ENCODE results near the gene WFS1.

WFS1 gene

DNA sequence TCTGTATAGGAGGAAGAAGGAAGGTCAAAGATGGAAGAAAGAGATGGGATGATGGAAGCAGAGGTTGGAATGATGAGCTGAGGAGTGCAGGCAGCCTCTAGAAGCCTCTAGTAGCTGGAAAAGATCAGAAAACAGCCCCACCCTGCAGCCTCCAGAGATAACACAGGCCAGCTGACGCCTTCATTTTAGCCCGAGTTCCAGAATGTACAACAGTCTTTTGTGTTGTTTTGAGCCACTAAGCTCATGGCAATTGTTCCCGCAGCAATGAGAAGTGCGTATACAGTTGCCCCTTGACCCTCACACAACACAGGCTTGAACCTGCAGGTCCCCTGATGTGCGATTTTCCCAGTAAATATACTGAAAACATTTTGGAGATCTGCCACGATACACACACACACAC, 72.0 kb downstream of the WFS1 start:
- no peak for DNase-seq

DNA sequence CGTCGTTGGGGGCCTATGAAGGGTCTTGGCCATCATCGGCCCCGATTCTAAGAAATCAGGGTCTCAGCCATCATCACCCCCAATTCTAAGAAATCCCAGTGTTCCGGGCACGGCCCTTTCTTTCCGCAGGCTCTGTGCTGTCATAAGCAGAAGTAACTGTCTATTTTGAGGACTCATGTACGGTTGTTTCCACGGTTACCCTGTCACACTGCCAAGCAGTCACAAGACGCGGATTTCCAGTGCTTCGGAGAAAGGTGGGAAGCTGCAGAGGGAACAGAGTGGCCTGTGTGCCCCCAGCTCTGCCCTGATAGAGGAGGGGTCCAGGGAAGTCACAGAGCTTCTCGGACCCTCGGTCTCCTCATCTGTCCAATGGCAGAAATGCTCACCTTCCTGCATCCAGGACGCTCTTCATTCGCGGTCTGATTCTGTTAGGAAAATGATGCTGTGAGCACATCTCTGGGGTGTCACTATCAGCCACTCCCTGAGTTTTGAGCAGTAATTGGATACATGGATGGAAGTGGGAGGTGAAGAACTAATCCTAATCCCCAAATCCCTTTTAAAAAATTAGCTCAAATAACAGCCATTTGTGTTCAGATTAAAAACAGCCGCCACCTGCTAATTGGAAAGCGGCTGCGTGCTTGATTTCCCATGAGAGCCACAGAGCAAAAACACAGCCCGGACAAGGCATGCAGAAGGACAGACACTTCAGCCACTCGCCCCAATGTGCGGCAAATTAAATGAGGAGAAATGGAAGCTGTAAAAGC, 73.1 kb downstream of the WFS1 start:
- DNase-seq, result no peak

DNA sequence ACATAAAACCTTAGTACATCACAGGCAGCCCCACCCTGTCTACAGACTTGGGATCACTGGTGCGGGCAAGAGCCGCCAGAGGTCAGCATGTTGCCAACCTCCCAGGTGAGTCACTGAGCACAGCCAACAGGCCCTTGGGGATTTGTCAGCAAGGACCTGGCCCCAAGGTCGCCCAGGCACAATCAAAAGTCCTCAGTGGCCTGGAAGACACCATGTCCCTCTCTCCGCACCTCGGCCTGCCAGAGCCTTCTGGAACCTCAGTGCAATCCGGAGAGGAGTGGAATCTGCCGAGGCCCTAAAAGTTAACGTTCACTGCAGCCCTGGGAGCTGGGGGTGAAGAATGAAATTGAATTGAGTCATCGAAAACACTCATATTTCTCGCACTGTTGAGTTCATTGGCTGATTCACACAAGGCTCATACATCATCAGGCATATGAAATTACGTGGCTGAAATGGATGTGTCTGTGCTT, 74.3 kb downstream of the WFS1 start:
- no peak for DNase-seq

DNA sequence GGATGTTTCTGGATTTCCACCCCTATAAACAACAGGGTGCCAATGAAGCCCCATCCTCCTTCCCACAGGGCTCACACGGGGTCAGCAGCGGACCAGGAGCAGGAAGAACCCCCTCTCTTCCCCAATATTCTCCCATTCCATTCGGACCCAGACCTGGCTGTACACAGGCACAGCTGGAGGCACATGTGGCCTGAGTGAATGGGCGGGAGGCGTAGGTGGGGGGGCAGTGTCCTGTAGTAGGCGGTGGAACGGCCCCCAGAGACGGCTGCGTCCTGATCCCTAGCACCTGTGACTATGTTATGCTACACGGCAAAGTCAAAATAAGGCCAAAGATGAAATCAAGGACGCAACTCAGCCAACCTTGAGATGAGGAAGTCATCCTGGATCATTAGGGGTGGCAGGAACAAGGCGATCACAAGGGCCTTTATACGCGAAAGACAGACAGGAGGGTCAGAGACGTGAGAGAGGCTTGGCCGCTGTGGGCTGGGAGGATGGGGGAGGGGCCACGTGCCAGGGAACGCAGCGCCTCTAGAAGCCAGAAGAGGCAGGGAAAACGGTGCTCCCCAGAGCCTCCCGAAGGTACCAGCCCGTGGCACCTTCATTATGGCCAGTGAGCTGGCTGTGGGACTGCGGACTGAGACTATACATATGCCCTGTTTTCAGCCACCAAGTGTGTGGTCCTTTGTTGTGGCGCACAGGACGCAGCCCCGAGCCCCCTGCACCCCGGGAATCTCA, 75.6 kb downstream of the WFS1 start:
- DNase-seq, result no peak

DNA sequence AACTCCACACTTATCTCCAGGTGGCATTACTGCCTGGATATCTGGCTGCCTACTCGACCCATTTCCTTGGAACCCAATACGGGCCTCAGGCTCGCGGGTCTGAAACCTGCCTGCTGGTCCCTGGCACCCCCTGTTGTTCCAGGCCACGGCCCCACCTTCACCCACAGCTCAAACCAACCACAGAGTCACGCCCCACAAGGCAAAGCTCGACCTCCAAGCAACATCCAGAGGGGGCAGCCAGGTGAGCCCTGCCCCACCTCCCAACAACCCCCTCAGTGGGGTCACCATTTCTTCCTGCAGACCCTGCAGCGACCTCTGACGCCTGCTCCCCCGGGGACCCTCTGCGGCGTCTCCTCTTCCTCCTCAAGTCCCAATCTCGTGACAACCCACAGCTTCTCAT, 76.2 kb downstream of the WFS1 start:
- no peak for DNase-seq

DNA sequence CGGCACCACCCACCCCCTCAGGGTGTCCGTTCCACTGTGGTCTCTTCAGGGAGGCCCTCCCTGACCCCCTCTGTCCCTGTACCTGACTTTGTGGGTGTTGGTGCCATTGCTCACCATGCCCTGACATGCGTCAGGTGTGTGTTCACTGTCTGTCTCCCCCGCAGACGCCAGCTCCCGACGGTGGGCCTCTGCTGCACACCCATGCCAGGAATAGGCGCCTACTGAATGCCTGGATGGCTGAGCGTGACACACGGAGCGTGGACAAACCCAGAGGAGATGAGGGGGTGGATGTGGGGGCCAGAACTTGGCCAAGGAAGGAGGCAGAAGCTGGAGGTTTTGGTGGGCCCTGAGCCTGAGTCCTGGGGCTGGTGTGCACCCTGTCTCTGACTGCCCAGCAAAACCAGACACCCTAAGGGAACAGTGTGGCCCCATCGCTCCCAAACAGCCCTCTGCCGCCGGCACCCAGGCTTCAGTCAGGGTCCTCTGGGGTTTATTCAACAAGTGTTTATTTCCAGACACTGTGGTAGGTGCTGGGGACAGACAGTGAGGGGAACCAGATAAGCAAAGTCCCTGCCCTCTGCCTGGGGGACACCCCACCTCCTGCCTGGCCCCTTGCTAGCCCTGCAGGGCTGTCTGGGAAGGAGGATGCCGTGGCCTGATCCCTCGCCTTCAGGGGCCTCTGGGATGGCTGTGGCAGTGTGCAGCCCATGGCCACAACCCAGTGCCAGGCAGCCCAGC, 76.9 kb downstream of the WFS1 start:
- no peak for DNase-seq

DNA sequence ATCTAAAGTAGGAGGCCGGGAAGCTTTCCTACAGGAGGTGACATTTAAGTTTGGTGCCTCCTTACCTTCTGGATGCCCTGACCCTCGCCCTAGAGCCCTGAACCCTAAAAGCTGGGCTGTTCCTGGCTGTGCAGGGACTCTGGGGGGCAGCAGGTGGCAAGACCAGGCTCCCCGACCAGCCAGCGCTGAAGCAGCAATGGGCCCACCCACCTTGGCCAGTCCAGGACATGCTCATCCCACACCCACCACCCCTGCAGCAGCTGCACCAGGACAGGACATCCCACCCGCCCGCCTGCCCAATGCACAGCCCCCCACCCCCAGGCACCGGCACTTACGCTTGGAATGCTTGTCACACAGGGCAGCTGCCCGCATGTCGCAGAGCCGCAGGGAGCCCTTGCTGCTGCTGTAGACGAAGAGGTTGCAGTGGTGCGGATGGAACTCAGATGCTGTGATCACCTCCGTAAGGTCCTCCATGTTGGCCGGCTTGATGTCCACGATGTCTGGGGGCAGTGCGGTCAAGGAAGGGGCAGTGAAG, 77.9 kb downstream of the WFS1 start:
- no peak for DNase-seq

DNA sequence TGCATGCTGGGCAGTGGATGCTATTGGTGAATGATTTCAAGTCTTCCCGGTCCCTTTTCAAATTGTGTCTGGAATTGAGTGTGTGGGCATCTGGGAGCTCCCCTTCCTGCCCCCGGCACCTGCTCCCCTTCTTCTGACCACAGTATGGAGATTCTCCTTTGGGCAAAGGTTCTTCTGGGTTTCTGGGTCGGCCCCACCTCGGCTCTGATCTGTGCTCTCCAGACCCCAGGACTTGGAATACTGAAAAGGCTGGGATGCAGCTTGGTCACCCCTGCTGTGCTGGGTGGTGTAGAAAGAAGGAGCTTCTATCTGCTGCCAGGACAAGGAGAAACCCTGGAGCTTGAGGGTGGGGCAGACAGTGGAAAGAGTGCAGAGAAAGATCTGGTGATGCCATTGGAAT, 78.8 kb downstream of the WFS1 start:
- DNase-seq, result no peak

DNA sequence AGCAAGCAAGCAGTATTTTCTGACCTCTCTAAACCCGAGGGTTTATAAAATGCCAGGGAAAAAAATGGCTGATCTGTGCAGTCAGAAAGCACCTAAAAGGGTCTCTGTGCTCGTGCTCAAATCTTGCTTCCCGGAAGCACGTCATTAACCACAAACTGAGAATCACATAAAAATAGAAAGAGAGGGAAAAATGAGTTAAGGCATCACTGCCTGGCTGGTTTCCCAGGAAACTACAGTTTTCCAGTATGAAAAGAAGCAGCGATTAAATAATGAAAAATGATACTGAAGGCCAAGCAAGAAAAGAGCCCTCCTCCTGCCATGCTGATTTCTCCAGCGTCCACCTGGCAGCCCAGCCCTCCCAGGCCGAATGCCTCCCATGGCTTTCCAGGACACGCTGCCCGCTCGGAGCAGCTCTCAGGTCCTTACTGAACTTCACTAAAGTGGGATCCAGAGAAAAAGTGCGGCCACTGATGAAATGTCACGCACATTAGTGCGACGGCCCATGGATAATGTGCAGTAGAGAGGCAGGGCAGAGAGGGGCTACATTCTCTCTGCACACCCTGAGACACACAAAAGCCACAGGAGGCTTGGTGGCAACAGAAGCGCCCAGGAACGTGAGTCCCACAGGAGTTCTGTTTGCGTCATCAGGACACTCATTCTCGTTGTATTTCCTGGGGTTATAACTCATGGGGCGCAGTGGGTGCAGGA, 80.4 kb downstream of the WFS1 start:
- DNase-seq, result no peak

DNA sequence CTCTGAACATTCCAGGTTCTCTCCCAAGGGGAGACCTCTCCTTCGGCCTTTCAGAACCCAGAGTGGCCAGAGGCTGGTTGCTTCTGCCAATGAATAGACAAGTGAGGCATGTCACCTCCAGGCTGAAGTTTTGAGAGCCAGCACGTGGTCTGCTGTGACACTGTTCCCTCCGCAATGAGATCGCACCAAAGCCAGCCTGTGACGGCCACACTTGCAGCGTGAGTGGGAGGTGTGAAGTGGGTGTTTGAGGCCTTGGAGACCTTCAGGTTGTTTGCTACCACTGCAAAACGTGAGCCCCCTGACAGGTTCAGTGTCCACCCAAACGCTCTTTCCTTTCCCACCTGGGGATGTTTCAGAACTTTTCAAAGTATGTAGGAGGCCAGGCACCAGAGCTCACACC, 81.0 kb downstream of the WFS1 start:
- DNase-seq, result no peak

DNA sequence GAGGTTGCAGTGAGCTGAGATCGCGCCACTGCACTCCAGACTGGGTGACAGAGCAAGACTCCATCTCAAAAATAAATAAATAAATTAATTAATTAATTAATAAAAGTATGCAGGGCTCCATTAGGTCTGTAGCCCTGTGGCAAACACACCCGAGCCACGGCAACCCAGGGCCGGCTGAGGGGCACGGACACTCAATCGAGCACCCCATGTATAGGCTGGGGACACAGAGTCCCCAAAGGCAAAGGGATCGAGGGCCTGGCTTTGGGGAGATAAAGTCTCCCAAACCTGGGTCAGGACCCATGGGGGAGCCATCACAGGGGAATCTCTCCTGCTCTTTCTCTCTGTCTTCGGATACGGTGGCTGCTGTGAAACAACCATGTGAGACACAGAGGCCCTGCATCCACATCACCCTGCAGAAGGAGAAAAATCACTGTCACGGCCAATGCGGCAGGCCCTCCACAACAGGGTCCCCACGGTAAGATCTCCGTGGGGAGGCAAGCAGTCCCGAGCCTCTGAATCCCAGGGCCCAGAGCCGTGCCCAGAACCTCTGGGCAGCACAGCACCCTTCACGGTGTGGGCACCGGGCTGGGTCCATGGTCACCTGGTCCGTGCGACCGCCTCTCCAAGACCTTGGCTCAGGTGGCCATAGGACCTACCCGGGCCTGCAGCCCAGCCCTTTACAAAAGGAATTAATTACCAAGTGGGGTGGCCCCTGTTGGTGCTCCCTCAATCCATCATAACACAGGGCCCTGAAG, 81.8 kb downstream of the WFS1 start:
- no peak for DNase-seq

DNA sequence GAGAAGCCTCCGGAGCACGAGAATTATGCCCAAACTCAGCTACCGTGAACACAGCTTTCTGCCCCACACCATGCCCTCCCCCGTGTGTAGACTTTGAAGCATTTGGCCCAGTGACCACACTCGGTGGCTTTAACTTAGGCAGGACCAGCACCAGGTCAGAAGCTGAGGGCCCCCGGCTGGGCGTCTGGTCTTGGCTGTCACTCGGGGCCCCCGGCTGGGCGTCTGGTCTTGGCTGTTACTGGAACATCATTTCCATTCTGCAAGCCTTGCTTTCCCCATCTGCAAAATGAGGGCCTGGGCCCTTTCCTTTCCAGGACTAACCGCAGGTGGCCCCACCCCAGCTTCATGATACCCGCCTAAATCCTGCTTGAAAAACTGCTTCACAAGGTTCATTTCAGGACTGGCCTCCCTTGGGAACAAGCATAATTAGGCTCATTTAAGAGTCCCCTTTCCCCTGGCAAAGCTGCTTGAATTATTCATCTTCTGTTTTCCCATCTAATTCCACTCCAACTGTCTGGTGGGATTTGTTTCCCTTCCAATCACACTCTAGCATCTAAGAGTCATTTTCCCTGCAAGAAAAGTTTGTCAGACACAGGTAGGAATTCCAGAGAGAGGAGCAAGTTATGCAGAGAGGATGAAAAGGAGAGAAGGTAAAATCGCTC, 82.5 kb downstream of the WFS1 start:
- no peak for DNase-seq
